Skin epidermis (tissue), 12 donors: ENCODE measurements around the gene SLIT3.

Source experiments
- H3K27ac ChIP-seq, 21 experiments: fragments of 200-600 bp; sonication (generic) in 11 of 21; one replicate each; pipeline ENCODE4 v1.5.0; 2020; ENCODE audit warnings: mild to moderate bottlenecking in 3 of 21, inconsistent platforms in 2 of 21, moderate library complexity in 2 of 21
- H3K4me3 ChIP-seq, 7 experiments: fragments of 200-600 bp; sonication (generic) in 2 of 7; one replicate each; pipeline ENCODE4 v1.5.0; 2020; ENCODE audit warnings: inconsistent platforms in 2 of 7, mild to moderate bottlenecking in 2 of 7, moderate library complexity in 1 of 7

Gene SLIT3

GRCh38 chr5:169301386-169301934, 521 bp upstream of the SLIT3 start:
- Histone ChIP-seq H3K4me3 (peak overlapping the region in 5 of 7 experiments; percentile 35 to 52 (median 42)), H3K27ac (peak overlapping the region in 10 of 21 experiments; percentile 2 to 85 (median 72))

DNA sequence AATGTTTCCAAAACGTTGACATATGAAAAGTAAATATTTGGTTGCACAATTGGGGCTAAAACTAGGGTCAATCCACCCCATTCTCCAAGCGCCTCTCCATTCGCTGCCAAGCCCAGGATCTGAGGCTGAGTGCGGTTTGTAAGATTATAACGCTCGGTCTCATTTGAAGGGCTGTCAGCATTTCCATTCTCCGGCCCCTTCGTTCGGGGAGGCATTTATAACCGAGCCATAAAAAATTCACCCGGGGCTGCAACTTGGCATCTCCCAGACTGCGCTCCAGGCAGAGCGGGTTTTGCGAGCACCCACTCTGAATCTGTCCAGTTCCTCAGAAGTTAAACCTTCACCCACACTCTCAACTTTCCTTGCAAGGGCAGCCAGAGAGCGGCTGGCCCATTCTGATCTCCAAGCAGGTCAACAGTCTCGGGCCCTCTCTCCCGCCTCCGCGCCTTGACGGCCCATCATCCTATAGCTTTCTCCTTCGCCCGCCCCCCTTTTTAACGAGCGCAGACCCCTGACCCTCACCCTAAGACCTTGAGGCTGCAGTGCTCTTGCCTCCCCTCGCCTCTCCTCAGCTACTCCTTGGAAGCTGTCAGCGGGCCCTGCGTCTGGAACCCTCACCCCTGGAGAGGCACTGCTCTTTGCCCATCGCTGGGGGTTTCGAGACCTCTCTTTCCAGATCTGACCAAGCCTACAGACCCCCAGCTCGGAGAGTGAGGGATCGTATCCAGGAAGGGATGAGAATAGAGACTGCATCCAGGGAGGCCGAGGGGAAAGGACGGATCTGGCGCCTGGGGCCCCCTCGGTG, 1.1 kb downstream of the SLIT3 start:
- Histone ChIP-seq H3K4me3 (peak overlapping the region; percentile 27 to 52 (median 38)), H3K27ac (peak overlapping the region in 17 of 21 experiments; percentile 33 to 85 (median 78))

DNA sequence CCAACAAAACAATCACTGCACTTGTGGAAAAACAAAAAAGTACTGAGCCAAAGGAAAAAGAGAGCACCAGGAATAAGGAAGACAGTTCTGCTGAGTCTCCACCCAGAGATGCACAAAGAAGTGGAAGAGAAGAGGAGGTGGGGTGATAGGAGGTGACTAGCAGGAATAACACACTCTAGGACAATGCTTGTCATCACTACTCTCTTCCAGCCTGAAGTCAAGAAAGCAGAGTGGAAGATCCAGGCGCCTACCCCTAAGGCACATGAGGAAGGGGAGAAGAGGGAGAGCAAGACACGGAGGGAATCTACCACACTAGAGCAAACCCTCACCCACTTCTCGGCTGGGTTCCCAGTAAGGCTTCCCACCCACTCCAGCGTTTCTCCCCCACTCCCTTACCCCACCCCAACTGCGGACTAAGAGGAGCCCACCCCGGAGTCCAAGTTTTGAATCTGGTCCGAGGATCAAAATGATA, 1.7 kb downstream of the SLIT3 start:
- Histone ChIP-seq H3K27ac (peak overlapping the region in 15 of 21 experiments; percentile 43 to 85 (median 78)), H3K4me3 (peak overlapping the region in 5 of 7 experiments; percentile 35 to 52 (median 42))

- peak overlapping the region in 3 of 21 experiments; percentile 32 to 85 (median 85) for H3K27ac ChIP-seq
- peak overlapping the region in 1 of 7 experiments; percentile 52 for H3K4me3 ChIP-seq
Measured at GRCh38 chr5:169298193-169298592, 2.7 kb downstream of the SLIT3 start.

DNA sequence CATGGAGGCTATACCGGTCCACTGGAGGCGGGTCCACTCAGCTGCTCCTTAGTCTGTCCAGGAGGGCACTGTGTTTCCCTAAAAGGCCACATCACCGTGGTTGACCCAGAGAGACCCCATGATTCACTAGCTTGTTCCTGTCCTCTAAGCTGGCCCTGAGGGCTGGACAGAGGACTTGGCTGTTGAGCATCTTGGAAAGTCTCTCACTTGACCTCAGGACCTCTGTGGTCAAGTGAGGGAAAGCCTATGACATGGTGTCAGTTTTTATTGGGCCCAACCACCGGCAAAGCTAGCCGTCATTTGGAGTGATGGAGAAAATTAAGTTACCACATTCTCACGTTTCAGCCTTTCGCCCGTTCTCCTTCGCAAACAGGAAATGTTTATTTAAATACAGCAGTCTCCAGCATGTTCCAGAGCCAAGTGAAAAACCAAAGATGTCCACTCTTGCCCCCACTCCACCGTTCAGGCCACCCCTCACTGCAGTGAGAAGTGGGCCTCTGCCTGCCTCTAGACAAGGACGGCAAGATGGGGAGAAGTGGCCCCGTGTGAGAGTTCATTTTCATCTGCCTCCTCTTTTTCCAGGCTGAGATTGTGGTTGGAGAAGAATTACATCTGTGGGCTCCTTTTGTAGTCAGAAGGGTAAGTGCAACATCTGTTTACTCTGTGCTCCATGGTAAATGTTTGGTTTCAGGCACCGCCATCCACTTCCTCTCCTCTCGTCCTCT, 4.4 kb downstream of the SLIT3 start:
- no peak overlapping the region for H3K4me3 ChIP-seq
- H3K27ac ChIP-seq: peak overlapping the region in 5 of 21 experiments; percentile 5 to 32 (median 8)

DNA sequence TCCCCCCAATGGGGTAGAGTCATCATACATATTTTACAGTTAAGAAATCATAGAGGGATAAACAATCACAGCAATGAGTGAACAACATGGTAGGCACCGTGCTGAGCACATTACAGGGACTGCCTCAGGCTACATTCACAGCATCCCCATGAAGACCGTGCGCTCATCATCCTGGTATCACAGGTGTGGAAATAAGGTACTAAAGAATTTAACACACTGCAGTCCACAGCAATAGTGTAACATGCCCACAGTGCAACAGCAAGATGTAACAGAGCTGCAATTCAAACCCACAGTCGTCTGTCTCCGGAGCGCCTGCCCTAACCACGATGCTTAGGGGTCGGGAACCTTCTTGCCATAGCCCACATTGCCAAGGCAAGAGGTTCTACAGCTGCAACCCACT, 5.6 kb downstream of the SLIT3 start:
- H3K27ac ChIP-seq: no peak overlapping the region

DNA sequence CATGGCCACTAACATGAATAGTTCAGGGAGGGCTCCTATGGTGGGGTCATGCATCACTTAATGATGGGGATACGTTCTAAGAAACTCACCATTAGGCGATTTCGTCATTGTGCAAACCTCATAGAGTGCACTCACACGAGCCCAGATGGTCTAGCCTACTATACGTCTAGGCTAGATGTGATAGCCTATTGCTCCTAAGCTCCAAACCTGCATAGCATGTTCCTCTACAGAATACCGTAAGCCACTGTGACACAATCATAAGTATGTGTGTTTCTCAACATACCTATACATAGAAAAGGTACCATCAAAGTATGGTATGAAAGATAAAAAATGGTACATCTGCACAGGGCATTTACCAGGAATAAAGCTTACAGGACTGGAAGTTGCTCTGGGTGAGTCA, 6.3 kb downstream of the SLIT3 start:
- no peak overlapping the region for H3K4me3 ChIP-seq

More for the DNA sequence above, 5.6 kb downstream of the SLIT3 start:
- H3K4me3 ChIP-seq: no peak overlapping the region

DNA sequence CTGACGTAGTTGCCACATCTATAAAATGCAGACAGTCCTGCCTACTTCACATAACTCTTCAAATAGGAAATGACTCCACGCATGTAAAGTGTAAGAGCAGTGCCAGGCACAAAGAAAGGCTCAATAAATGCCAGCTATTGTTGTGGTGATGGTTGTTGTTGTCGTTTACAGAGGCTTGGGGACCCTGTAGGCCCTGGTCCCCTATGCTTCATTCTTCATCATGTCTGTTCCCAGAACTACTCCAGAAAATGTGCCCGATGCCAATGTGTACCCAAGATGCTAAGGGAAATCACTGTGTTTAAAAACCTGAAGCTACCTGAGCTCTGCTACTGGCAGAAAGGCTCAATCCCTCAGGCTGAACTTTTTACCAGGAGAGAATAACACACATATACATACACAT, 9.1 kb downstream of the SLIT3 start:
- Histone ChIP-seq H3K27ac (peak overlapping the region in 2 of 21 experiments; percentile 35 to 38), H3K4me3 (no peak overlapping the region)

More for the DNA sequence above, 6.3 kb downstream of the SLIT3 start:
- H3K27ac ChIP-seq: no peak overlapping the region

DNA sequence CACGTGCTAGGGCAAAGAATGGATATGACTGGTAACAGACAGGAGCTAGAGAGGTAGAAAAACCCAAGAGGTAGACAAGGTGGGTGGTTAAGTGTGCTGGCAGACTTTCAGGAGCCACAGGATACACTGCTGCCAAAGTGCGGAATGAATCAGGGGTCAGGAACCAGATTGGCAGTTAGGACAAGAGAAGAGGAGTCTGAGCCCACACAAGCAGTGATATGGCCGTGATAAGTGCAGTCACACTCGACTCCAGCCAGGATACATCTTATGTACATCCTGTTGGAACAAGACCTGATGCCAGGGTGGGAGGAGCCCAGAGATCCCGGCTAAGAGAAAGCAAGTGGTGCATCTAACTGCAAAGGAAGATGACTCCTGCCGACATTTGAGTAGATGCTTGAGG, 10.0 kb downstream of the SLIT3 start:
- H3K27ac ChIP-seq: peak overlapping the region in 1 of 21 experiments; percentile 8
- no peak overlapping the region for H3K4me3 ChIP-seq

DNA sequence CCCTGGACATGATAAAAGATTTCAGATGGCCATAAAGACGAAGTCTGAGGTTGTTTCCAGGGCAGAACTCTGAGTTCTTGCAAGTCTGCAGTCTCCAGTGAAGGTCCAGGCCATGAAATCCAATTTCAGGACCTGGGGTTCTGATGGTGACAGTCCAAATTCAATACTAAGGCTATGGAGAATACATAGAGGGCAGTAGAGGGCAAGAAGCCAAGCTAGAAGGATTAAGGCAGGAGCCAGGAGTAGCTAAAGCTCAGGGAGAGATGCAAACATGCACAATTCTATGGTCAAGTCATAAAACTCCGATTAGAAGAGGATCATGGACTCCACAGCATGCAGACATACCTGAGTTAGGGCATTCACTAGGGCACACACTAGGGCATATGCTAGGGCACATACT, 11.4 kb downstream of the SLIT3 start:
- no peak overlapping the region for H3K4me3 ChIP-seq
- H3K27ac ChIP-seq: no peak overlapping the region

DNA sequence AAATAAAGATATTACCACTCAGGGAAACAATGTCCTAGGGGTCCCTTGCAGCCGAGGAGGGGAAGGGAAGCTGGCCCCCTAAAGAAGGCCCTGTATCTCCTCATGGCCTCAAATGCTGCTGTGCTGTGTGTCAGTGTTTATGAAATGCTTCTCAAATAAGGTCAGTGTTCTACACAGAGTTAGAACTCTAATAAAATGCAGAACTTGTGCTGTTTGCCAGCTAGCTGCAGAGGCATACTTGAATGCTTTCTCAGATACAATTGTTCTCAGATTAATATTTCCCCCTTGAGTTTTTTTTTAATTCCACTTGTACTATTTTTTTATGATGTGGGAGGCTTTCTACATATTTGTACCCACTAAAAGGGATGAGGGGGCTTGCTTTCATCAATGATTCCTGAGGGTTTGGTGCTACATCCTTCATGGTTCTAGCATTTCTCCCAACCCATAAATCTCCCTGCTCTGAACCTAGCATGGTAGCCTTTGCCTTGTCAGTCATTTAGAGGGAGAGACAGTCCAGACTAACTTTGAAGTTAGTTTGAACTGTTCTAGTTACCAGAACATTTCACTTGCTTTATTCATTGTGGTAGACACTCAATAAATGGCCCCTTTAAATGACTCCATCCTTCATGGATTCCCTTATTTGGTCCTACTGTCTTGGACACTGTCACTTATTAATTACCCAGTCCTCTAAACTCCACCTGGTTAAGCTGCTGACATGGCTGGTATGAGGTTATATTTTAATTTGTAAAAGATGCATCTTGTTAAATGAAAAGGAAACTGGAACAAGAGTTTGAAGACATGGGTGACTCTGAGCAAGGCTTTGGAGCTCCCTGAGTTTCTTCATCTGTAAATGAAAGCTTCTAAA, 12.6 kb downstream of the SLIT3 start:
- no peak overlapping the region for H3K4me3 ChIP-seq
- peak overlapping the region in 6 of 21 experiments; percentile 4 to 58 (median 34) for H3K27ac ChIP-seq

DNA sequence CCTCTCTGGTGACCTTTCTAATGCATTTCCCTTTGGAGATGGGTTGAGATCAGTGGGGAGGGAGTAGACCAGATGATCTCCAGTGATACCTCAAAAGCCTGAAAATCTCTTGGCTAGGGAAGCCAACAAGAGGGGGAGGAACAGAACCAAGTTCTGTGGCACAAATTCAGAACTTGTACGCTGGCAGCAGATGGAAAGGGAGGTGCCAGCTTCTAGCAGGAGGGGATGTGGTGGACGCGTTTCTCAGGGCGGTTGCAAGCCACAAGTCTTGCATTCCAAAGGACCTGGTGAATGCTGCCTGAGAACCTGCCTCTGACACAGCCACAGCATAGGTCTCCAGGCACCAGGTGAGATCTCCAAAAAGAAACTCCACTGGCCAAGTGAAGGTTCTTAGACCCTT, 13.4 kb downstream of the SLIT3 start:
- H3K4me3 ChIP-seq: no peak overlapping the region
- peak overlapping the region in 8 of 21 experiments; percentile 4 to 58 (median 24) for H3K27ac ChIP-seq

GRCh38 chr5:169286572-169287300, 14.2 kb downstream of the SLIT3 start:
- Histone ChIP-seq H3K4me3 (no peak overlapping the region), H3K27ac (peak overlapping the region in 9 of 21 experiments; percentile 4 to 58 (median 24))

DNA sequence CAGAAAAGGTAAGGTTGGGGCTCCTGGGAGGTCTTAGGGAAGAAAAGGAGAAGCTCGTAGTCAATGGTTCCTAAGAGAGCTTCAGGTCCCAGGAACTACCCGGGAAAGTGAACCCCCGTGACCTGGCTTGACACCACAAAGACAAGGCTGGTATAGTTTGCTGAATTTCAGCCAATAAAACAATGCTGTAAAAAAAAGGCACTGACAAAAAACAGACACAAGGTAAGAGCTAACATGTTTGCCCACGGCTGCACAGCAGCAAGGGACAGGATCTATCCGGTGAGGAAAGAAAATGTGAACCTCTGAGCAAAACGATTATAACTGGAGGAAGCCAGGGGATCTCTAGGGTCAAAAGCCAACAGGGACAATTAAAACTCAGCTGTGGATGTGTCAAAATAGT, 17.1 kb downstream of the SLIT3 start:
- Histone ChIP-seq H3K4me3 (no peak overlapping the region), H3K27ac (no peak overlapping the region)

GRCh38 chr5:169281625-169282024, 19.3 kb downstream of the SLIT3 start:
- Histone ChIP-seq H3K4me3 (no peak overlapping the region), H3K27ac (no peak overlapping the region)

- Histone ChIP-seq H3K4me3 (no peak overlapping the region), H3K27ac (no peak overlapping the region)
Measured at GRCh38 chr5:169280696-169281095, 20.2 kb downstream of the SLIT3 start.

- Histone ChIP-seq H3K4me3 (no peak overlapping the region), H3K27ac (no peak overlapping the region)
Measured at GRCh38 chr5:169280286-169280685, 20.7 kb downstream of the SLIT3 start.

DNA sequence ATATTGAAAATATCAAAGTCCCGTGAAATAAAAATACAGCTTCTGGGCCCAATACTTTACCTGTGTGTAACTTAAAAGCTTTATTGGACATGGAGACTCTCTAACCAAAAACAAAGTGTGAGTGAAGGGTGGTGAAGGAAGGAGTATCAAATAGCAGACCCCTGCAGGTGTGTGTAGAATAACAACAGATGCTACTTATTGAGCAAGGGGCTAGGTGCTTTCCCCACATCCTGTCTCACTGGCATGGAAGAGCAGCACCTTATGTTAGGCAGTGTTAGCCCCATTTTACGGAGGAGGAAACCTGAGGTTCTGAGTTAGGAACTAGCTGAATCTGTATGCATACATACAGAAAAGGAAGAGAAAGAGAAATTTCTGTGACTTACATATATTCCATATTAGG, 21.8 kb downstream of the SLIT3 start:
- Histone ChIP-seq H3K27ac (no peak overlapping the region), H3K4me3 (no peak overlapping the region)

DNA sequence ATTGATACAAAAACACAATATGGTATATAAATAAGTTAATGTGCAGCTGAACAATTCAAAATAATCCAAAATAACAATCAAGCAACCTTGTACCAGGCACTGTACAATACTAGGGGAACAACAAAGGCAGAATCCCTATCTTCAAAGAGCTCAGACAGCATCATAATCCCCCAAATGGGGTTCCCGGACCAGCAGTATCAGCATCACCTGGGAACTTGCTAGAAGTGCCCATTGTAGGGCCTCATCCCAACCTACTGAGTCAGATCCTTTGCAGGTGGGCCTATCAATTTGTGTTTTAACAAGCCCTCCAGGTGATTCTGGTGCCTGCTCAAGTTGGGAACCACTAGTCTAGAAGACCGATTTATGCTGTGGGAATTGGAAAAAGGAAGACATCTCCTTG, 27.1 kb downstream of the SLIT3 start:
- Histone ChIP-seq H3K27ac (no peak overlapping the region), H3K4me3 (no peak overlapping the region)
